ENCODE results near the gene GRIFIN.

GRIFIN gene

GRCh38 chr7:2432910-2433712 is 43.1 kb downstream of the GRIFIN start:
- no peak for DNase-seq

- DNase-seq = peak in 3 of 4 experiments; percentile 25 to 55 (median 43)
These were observed 44.8 kb downstream of the GRIFIN start for GRCh38 chr7:2431260-2431867.

- DNase-seq = no peak
These were observed 50.4 kb downstream of the GRIFIN start for GRCh38 chr7:2425749-2426148.

Measured in suppressor macrophage (primary cell).